Middle frontal gyrus (tissue), 1 donor: ENCODE data around the gene PDCD11.

Source experiments
- DNase-seq: peaks from one replicate; pipeline ENCODE4 v3.0.0-alpha.2; 2015; ENCODE audit warnings: low spot score; ENCODE audit errors: extremely low spot score

Gene PDCD11

DNA sequence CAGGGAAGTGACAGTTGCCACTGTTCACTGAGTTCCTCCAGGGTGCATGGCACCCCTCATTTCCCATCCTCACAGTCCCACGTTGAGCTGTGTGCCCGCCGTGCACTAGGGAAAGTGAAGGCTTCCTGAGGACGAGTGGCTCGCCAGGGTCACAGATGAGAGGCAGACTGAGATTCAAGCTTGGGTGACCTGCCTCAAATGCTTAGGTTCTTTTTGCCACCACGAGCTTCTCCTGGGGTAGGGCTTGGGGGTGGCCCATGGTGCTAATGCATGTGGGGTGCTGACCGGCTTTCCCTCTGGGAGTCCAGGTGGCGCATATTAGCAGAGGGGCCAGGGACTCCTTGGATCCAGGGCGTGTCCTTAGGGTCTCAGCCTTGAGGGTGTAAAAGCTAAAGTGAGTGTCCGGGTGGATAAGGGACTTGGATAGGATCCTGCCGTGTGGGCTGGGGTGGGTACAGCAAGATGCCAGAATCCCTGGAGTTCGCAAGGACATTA is 53.8 kb downstream of the PDCD11 start:
- DNase-seq, result no peak

DNA sequence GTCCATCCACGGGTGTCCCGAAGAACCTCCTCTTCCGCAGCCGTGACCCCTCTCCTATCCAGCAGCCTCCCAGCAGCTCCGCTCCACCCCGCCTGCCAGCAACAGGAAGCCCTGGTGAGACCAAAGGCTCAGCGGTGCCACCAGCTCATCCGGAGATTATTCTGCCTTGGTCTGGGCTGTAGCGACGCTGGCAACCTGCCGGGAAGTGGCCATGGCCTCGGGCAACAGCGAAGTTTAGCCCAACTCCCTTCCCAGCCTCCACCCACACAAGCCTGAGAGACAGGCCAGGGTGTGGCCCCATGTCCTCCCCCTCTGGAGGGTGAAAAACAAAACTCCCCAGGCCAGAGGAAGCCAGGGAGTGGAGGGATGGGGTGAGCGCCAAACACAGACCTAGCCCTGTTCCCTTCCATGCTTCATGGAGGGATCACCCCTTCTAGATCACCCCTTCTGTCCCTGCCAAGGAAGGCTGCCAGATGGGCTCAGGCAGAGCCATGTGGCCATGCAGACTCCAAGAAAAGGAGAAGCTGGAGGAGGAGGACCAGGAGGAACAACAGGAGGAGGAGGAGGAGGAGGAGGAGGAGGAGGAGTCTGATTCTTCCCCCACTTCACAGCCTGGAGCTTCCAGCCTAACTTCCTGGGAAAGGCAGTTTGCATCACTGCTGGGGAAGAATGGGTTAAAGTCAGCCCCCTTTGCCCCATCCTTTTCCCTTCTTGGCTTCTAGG is 54.8 kb downstream of the PDCD11 start:
- no peak for DNase-seq

DNA sequence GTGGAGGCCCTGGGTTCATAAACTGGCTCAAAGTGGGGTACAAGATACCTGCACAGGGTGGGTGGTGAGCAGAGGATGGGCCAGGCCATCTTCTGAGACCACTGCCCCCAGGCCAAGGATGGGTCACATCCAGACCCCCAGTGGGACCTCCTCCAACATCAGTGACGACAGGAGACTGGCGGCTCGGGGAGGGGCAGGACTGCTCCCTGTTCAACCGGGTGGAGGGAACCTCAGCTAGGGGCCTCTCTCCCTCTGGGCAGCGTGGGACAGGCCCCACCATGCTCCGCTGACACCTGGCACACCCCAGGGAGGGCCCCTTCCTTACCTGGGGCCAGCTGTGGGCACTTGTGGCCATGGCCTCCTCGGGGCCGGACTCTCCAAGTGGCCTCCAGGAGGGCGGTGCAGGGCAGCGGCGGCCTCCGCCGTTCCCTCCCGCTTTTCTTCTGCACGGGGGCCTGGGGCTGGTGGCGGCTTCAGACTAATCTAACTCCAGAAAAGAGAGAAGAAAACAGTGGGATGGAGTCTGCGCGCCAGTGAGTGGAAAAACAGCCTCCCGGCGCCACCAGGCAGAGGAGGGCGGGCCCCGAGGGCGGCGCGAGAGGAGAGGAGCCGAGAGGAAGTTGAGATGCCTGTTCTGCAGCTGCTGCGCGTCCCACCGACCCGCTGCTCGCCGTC is 55.5 kb downstream of the PDCD11 start, which contains the start of gene CALHM2:
CALHM2 (minus strand) TSS at position 540 of the 675 bp plus-strand sequence. CDS start 2,429 bp downstream, outside the sequence.
- peak; percentile 35 for DNase-seq

- no peak for DNase-seq
Observed at GRCh38 chr10:103452506-103453230, 56.2 kb downstream of the PDCD11 start.

GRCh38 chr10:103454026-103454425 is 57.6 kb downstream of the PDCD11 start:
- no peak for DNase-seq

GRCh38 chr10:103455235-103455634 is 58.8 kb downstream of the PDCD11 start:
- DNase-seq, result no peak

DNA sequence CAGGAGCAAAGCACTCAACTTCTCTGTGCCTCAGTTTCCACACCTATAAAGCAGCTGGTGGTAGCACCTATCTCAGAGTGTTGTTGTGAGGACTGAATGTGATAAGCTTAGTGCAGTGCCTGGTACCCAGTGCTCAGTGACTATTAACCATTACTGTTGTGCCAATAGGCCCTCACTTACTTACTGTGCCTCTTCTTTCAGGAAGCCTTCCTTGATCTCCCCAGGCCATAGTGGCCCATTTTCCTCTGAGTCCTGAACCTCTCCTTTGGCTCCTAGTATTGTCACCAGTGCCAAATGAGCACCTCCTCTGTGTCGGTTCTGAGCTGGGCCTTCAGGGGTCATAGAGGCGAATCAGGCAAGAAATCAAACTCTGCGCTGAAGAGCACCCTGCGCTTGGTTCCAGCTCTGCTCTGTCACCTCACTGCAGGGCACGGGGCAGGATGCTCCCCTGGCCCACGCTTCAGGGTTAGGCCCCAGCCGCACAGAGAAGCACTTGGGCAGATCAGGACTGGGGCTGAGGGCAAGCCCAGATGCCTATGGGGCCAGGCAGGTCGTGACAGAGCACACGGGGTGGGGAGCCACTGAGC is 59.7 kb downstream of the PDCD11 start:
- DNase-seq, result no peak

DNA sequence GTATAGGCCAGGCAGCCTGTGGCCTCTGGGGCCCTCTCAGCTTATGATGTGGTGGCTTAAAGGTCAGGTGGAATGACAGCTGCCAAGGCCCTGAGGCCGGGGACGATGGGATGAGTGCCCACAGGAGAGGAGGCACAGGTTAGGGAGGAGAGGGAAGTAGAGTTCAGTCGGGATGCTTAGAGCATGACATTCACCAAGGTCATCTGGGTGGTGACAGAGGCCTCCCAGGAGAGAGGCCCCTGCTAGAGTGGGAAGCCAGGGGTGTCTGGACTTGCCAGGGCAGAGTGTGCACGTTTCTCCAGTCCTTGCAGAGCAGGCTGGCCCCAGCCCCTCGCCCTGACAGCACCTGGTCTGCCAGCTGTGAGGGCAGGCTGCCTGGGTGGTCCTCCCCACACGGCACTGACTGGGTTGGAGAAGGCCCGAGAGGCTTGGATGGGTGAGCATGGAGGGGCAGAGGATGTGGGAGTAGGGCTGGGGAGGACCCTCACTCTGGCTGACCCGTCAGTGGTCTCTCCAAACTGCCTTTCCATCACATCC is 60.8 kb downstream of the PDCD11 start:
- DNase-seq, result no peak

DNA sequence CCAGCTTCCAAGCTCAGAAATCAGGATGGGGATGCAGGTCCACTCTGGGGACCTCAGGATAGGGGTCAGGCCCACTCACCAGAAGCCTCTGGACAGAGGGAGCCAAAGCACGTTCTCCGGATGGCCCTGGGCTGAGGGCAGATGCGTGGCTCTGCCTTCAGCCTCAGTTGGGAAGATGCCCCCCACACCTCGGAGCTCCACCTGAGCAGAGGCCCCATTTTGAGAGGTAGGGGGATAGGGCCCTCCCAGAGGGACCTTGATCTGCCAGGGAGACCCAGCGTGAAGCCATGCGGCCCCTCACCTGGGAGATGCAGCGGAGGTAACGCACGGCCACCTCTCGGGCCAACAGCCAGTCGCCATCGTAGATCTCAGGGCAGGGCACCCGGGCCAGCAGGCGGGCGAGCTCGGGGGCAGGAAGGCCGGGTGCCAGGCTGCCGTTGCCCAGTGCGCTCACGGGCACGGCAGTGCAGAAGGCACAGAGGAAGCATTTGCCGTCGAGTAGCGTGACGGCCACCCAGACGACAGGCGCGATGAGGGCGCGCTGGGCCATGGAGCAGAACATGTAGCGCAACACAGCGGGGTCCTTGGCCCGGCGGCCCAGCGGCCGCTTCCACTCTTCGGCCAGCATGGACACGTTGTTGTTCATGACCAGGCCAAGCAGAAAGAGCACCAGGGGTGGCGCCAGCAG is 61.6 kb downstream of the PDCD11 start:
- no peak for DNase-seq

- no peak for DNase-seq
Observed at GRCh38 chr10:103458720-103459119, 62.3 kb downstream of the PDCD11 start, which contains the start of gene CALHM1. Gene CALHM1, minus strand, starts transcription at chr10:103458900. Its CDS starts 149 bp downstream, at chr10:103458751.

GRCh38 chr10:103459615-103460014 is 63.2 kb downstream of the PDCD11 start:
- no peak for DNase-seq

DNA sequence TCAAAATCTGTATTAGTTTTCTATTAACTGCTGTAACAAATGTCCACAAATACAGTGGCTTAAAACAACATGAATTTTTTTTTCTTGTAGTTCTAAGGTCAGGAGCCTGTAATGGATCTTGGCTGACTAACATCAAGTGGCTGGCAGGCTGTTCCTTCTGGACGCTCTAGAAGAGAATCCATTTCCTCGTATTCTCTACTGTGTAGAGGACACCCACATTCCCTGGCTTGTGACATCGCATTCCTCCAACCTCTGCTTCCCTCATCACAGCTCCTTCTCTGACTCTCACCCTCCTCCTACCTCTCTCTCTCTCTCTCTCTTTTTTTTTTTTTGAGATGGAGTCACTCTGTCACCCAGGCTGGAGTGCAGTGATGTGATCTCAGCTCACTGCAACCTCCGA is 67.1 kb downstream of the PDCD11 start:
- no peak for DNase-seq

- no peak for DNase-seq
Observed at GRCh38 chr10:103465411-103466179, 69.2 kb downstream of the PDCD11 start.

DNA sequence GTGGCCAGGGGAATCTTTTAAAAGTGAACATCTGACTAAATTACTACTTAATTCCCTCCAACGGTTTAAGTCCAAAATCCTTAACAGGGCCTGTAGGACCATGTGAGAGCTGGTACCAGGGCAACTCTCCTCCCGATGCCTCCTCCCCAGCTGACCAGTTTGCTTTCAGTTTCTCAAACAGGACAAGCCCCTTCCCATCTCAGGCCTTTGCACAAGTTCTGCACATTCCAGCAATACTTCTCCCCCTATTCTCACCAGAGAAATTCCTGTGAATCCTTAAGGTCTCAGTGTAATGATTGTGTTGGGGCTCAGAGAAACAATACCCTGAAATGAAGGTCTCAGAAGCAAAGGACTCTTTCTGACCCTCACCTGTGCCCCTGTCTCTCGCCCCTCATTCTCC is 70.3 kb downstream of the PDCD11 start:
- DNase-seq, result no peak

DNA sequence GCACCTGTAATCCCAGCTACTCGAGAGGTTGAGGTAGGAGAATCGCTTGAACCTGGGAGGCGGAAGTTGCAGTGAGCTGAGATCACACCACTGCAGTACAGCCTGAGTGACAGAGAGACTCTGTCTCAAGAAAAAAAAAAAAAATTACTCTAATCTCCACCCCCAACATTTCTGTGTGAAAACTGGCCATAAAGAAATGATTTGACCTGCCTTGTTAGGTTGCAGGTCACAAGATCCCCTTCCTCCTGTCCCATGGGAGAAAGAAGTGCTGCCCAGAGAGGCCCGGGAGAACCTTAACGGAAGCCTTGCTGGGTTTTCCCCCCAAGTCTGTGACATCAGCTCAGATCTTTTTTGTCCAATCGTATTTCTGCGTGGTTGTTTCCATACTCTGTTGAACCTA is 71.0 kb downstream of the PDCD11 start:
- no peak for DNase-seq

- DNase-seq, result no peak
Observed at GRCh38 chr10:103469201-103469600, 72.8 kb downstream of the PDCD11 start.

- no peak for DNase-seq
Observed at GRCh38 chr10:103470761-103471653, 74.6 kb downstream of the PDCD11 start.

GRCh38 chr10:103472005-103472404 is 75.6 kb downstream of the PDCD11 start:
- DNase-seq, result no peak

- DNase-seq, result no peak
Observed at GRCh38 chr10:103473261-103473671, 76.8 kb downstream of the PDCD11 start.
